HEK293 (cell line): ENCODE measurements around the gene TRIM9.

Experiments used
- MEIS1 ChIP-seq: sonication (generic); formaldehyde crosslinking; IDR thresholded peaks from 2 replicates; pipeline ENCODE4 v1.8.1; 2022; ENCODE audit warnings: missing genetic modification reagents, mild to moderate bottlenecking, borderline replicate concordance
- SP2 ChIP-seq: fragments of 450-650 bp; formaldehyde crosslinking; IDR thresholded peaks from 2 replicates; pipeline ENCODE4 v1.5.1; 2016; ENCODE audit warnings: missing biosample characterization, missing genetic modification characterization
- TCF7L2 ChIP-seq: IDR thresholded peaks from 2 replicates; pipeline ENCODE4 v1.6.1; 2011; ENCODE audit warnings: low read depth, mild to moderate bottlenecking, inconsistent platforms, low read length, moderate library complexity, borderline replicate concordance
- YY1 ChIP-seq: fragments of 450-650 bp; formaldehyde crosslinking; IDR thresholded peaks from 2 replicates; pipeline ENCODE4 v1.5.1; 2018; ENCODE audit warnings: missing biosample characterization, missing genetic modification characterization
- ZBTB17 ChIP-seq: fragments of 450-650 bp; formaldehyde crosslinking; IDR thresholded peaks from 2 replicates; pipeline ENCODE4 v1.5.1; 2016; ENCODE audit warnings: missing biosample characterization, missing genetic modification characterization
- ZNF10 ChIP-seq: fragments of 450-650 bp; formaldehyde crosslinking; IDR thresholded peaks from 2 replicates; pipeline ENCODE4 v1.5.1; 2017; ENCODE audit warnings: missing biosample characterization, missing genetic modification characterization
- ZNF16 ChIP-seq: fragments of 450-650 bp; formaldehyde crosslinking; IDR thresholded peaks from 2 replicates; pipeline ENCODE4 v1.5.1; 2016; ENCODE audit warnings: low read depth, missing biosample characterization, missing genetic modification characterization
- ZNF274 ChIP-seq, 2 experiments: fragments of 200-500 bp in 1 of 2; fragments of 450-650 bp in 1 of 2; sonication (Bioruptor generic) in 1 of 2; formaldehyde crosslinking in 1 of 2; IDR thresholded peaks; 2 replicates each; pipeline versions ENCODE4 v1.5.1 to v1.6.1; 2014 to 2016; ENCODE audit warnings: borderline replicate concordance in 1 of 2, inconsistent platforms in 1 of 2, low read length in 1 of 2, missing biosample characterization in 1 of 2, missing genetic modification characterization in 1 of 2
- ZNF423 ChIP-seq: fragments of 450-650 bp; formaldehyde crosslinking; IDR thresholded peaks from 2 replicates; pipeline ENCODE4 v1.5.1; 2016; ENCODE audit warnings: missing biosample characterization, missing genetic modification characterization
- ZNF558 ChIP-seq: fragments of 450-650 bp; formaldehyde crosslinking; IDR thresholded peaks from 2 replicates; pipeline ENCODE4 v1.5.1; 2016; ENCODE audit warnings: missing biosample characterization, missing genetic modification characterization
- ZNF560 ChIP-seq: fragments of 450-650 bp; formaldehyde crosslinking; IDR thresholded peaks from 2 replicates; pipeline ENCODE4 v1.5.1; 2017; ENCODE audit warnings: missing biosample characterization, missing genetic modification characterization, borderline replicate concordance
- ZNF76 ChIP-seq: fragments of 450-650 bp; formaldehyde crosslinking; IDR thresholded peaks from 2 replicates; pipeline ENCODE4; 2016; ENCODE audit warnings: low read depth, missing biosample characterization, missing genetic modification characterization, borderline replicate concordance
- TF ChIP-seq, protein P1 (sequence below): fragments of 450-650 bp; formaldehyde crosslinking; IDR thresholded peaks from 2 replicates; pipeline ENCODE4 v1.5.1; 2016; ENCODE audit warnings: missing biosample characterization, missing genetic modification characterization
- TF ChIP-seq, protein P2 (sequence below): fragments of 450-650 bp; formaldehyde crosslinking; IDR thresholded peaks from 2 replicates; pipeline ENCODE4 v1.5.1; 2016; ENCODE audit warnings: missing biosample characterization, missing genetic modification characterization

DNA sequence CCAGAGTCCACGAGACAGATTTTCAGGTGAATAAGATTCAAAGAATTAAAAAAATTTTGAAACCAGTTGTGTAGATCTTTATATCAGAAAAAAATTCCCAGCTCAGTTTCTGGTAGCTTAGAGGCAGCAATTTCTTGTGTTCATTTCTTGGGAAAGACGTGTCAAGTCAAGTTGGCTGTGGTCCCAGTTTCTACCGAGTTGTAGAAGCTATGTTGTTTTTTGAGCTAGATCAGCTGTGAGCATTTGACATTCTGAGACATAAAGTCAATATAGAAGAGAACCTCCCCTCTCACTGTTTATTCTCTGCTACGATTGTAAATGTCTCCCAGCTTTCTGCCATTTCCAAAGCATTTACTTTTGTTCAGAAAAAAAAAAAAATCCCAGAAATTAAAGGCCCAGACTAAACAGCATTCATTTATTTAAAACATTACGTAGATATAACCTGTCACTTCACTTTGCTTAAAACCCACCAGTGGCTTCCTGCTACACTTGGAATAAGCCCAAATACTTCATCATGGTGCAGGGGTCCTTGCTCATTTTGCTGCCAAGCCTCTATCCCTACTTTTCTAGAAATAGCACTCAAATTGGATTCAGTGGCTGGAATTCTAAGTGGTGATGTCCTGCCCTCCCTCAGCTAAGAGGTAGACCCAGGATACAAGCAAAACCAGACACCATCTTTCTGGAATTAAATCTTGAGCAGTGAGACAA lies 130.1 kb downstream of the TRIM9 start:
- TF ChIP-seq ZNF10 (tag by site-specific recombination) (no peak), ZNF274 (IDR thresholded peaks at IDR 0.05; ENCODE audit: low read length) (no peak), ZNF274 (tag by site-specific recombination; IDR thresholded peaks at IDR 0.05; ENCODE audit: borderline replicate concordance) (no peak), MEIS1 (CRISPR knock-in tag) (no peak), ZNF16 (tag by site-specific recombination) (no peak), YY1 (tag by site-specific recombination) (no peak), ZNF560 (tag by site-specific recombination) (no peak), ZNF558 (no peak), ZNF76 (tag by site-specific recombination) (no peak), TCF7L2 (no peak), ZNF423 (no peak), SP2 (tag by site-specific recombination) (no peak), ZBTB17 (no peak)
- TF ChIP-seq, protein P1, sequence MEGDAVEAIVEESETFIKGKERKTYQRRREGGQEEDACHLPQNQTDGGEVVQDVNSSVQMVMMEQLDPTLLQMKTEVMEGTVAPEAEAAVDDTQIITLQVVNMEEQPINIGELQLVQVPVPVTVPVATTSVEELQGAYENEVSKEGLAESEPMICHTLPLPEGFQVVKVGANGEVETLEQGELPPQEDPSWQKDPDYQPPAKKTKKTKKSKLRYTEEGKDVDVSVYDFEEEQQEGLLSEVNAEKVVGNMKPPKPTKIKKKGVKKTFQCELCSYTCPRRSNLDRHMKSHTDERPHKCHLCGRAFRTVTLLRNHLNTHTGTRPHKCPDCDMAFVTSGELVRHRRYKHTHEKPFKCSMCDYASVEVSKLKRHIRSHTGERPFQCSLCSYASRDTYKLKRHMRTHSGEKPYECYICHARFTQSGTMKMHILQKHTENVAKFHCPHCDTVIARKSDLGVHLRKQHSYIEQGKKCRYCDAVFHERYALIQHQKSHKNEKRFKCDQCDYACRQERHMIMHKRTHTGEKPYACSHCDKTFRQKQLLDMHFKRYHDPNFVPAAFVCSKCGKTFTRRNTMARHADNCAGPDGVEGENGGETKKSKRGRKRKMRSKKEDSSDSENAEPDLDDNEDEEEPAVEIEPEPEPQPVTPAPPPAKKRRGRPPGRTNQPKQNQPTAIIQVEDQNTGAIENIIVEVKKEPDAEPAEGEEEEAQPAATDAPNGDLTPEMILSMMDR (tag by site-specific recombination), result no peak
- TF ChIP-seq, protein P2, sequence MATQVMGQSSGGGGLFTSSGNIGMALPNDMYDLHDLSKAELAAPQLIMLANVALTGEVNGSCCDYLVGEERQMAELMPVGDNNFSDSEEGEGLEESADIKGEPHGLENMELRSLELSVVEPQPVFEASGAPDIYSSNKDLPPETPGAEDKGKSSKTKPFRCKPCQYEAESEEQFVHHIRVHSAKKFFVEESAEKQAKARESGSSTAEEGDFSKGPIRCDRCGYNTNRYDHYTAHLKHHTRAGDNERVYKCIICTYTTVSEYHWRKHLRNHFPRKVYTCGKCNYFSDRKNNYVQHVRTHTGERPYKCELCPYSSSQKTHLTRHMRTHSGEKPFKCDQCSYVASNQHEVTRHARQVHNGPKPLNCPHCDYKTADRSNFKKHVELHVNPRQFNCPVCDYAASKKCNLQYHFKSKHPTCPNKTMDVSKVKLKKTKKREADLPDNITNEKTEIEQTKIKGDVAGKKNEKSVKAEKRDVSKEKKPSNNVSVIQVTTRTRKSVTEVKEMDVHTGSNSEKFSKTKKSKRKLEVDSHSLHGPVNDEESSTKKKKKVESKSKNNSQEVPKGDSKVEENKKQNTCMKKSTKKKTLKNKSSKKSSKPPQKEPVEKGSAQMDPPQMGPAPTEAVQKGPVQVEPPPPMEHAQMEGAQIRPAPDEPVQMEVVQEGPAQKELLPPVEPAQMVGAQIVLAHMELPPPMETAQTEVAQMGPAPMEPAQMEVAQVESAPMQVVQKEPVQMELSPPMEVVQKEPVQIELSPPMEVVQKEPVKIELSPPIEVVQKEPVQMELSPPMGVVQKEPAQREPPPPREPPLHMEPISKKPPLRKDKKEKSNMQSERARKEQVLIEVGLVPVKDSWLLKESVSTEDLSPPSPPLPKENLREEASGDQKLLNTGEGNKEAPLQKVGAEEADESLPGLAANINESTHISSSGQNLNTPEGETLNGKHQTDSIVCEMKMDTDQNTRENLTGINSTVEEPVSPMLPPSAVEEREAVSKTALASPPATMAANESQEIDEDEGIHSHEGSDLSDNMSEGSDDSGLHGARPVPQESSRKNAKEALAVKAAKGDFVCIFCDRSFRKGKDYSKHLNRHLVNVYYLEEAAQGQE, result no peak
